ENCODE data around the gene MYO15A.

The MYO15A gene

DNA sequence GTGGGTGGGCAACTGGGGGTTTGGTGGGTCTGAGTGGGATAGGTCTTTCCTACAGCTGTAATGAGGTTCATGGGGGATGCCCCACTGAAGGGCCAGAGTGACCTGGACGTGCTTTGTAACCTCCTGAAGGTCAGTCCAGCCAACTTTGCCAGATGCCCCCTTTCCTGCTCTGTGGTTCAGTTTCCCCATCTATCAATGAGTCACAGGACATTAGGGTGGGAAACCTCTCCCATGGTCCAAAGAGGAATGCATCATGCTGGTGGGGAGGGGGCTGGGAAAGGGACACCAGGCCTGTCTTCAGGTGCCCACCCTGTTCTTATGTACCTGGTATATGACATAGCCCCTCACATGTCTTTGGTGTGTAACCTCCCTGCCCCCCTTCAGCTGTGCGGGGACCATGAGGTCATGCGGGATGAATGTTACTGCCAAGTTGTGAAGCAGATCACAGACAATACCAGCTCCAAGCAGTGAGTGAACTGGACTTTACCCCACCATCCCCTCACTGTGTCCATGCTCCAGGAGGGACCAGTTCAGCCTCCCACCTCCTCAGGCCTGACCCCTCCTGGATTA, 51.1 kb downstream of the MYO15A start:
- no peak for DNase-seq

GRCh38 chr17:18160128-18160856, 51.7 kb downstream of the MYO15A start:
- no peak for DNase-seq

DNA sequence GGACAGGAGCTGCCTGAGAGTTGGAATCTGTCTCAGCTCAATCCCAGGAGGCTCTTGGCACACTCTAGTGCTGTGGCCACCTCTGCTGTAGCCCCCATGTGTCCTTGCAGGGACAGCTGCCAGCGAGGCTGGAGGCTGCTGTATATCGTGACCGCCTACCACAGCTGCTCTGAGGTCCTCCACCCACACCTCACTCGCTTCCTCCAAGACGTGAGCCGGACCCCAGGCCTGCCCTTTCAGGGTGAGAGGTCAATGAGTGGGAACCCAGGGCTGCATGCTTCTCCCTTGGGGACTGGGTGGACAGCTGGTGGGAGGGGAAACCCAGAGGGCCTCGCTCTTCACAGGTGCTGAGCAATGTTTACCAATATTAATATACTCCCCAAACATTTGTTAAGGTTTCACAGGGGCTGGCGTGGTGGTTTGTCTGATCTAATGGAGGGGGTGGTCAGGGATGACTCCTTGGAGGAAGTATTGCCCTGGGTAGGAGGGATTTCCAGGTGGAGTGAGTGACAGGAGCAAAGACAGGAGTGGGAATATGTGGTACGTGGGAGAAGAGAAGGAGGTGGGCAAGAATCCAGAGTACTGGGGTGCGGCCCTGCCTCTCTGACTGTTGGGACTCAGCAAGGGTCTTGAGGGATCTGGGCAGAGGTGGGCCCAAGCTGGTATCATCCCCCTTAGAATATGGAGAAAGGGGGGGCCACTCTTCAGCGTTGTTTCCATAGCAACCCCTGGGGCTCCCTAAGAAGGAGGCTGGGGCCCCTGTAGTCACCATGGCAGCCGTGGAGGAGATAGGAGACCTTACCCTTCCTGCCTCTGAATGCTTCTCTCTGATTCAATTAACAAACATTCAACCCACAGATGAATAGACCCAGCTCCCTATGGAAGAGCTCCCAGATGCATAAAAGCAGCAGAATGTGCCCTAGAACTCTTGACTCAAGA, 52.9 kb downstream of the MYO15A start:
- DNase-seq, result no peak

DNA sequence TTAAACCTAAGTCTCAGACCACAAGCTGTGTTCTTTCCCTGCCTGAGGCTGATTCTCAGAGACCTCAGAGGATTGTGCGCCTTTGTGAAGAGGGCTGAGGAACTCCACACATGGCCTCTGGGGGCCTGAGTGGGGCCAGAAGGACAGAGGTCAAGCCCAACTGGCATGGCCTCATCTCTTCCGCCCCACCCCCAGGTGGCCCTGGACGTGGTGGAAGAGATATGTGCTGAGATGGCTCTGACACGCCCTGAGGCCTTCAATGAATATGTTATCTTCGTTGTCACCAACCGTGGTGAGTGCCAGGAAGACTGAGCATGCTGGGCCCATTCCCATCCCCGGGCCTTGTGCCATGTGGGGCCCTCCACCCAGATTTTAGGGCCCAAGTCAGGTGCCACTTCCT, 55.0 kb downstream of the MYO15A start:
- DNase-seq, result no peak

DNA sequence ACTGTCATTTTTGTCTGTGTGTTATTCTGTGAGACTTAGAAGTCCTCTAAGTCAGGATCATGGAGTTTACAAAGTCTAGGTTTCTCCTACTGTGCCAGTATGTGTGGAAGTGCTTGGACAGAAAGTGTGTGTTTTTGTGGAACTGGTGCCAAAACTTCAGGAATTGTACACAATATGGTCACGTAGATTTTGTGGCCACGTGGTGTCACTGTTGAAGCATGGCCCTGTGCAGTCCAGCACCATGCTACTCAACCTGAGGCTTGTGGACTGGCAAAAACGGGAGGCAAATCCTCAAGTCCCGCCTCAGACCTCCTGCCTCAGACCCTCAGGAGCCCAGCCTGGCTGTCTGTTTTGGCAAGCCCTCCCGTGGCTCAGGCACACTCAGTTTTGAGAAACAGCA, 58.3 kb downstream of the MYO15A start:
- no peak for DNase-seq

GRCh38 chr17:18167421-18167820, 58.9 kb downstream of the MYO15A start:
- no peak for DNase-seq

DNA sequence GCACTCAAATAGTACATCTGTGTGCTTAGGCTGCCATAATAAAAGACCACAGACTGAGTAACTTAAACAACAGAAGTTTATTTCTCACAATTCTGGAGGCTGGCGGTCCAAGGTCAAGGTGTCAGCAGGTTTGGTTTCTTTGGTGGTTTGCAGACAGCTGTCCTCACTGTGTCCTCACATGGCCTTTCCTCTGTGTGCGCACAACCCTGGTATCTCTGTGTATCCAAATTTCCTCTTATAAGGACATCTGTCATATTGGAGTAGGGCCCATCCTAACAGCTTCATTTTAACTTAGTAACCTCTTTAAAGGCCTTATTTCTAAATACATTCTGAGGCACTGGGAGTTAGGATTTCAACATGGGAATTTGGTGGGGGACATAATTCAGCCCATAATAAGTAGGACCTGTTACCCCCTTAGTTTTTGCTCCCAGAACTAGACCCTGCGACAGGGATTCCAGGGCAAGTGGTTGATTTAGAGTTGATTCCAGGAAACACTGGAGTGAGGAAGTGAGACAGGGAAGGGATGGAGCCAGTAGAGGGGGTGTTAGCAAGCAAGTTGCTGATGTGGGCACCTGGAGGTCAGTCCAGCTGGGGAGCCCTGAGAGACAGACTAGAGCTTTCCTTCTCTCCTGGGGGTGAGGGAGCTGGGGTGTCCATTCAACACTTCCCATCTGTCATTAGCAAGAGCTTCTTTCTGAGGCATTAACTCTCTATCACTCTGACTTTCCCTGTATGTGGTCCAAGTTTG, 64.1 kb downstream of the MYO15A start:
- no peak for DNase-seq

- DNase-seq, result no peak
These were observed 65.2 kb downstream of the MYO15A start for GRCh38 chr17:18173740-18174139.

GRCh38 chr17:18176176-18176575, 67.6 kb downstream of the MYO15A start:
- no peak for DNase-seq

- no peak for DNase-seq
These were observed 68.6 kb downstream of the MYO15A start for GRCh38 chr17:18177133-18177532.

DNA sequence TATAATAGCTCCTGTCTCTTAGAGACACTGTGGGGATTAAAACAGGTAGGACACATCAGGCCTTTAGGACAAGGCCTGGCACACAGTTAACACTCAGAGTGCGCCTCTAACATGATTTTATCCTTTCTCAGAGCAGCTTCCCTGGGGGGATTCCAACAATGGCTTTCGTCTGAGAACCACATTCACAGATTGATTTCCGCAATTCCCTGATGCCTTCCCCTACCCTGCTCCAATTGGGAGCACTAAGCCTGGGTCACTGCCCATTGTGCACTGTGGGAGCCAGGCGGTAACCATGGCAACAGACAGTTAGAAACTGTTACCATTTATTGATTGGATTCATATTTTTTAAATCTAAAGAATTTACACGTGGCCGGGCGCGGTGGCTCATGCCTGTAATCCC, 69.2 kb downstream of the MYO15A start:
- no peak for DNase-seq

DNA sequence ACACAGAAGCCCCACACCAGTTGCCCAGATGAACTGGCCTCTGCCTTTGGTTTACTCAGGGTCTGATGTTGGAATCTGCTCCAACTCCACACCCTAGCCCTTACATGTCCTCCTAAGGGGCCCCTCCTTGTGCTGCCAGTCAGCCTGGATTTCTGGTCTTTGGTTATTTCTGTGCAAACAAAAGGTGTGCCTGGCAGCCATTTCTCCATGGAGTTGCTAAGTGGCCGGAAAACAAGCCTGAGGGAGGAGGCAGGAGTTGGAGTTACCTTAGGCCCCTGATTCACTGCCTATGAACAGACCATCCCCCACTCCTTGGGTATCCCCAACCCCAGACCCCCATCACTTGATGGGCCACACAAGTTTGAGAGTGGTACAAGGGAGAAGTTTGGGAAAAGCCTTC, 70.6 kb downstream of the MYO15A start:
- DNase-seq, result no peak

DNA sequence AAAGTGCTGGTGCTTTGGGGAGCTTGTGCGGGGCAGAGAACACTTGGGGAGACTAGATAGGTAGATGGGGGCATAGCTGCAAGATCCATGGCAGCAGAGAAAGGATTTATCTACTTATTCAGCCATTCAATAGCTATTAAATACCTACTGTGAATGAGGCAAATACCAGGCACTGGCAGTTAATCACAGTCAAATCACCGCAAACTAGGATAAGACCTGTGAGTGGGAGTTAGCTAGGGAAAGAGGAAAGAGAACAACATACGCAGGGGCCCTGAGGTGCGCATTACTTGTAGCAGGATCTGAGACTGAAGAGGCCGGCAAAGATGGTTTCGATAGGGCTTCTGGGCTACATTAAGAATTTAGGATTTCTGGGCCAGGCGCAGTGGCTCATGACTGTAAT, 71.2 kb downstream of the MYO15A start:
- DNase-seq, result no peak

DNA sequence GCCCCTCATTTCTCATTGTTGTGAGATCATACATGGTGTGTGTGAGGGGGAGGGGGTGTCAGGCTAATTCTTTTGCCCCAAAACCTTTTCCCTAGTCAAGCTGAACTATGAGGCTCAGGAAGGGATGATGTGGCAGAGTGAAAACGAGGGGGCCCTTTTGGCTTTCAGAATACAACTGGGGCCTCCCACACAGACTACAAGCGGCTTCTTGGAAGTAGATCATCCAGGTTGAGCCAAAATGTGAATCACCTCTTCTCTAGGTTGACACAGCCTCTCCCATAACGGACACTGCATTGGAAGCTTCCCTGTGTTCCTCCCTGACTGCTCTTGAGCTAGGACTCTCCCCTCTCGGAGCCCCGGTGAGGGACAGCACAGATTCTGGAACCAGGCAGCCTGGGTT, 72.8 kb downstream of the MYO15A start:
- DNase-seq, result no peak

DNA sequence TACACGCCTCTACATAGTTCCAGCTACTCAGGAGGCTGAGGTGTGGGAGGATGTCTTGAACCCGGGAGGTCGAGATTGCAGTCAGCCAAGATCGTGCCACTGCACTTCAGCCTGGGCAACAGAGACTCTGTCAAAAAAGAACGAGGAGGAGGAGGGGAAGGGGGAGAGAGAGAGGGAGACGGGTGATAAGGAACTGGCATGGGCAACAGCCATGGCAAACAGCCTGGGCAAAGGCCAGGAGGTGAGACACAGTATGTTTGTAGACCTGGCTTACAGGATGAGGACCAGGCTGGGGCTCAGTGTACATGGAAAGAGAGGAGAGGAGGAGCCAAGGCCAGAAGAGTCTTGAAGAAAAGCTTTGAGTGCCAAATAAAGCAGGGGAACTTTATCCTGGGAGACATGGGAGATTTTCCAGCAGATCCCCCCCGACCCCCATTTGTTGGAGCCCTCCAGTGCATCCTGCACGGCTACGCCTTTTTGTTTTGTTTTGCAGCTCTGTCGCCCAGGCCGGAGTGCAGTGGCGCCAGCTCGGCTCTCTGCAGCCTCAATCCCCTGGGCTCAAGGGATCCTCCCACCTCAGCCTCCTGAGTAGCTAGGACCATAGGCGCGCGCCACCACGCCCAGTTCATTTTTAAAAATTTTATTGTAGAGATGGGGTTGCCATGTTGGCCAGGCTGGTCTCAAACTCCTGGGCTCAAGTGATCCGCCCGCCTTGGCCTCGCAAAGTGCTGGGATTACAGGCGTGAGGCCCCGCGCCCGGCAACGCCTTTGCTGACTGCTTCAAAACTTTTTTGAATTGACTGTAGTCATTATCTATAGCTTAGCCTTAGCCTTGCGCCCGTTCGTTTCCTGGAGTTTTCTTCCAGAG, 73.8 kb downstream of the MYO15A start:
- no peak for DNase-seq

DNA sequence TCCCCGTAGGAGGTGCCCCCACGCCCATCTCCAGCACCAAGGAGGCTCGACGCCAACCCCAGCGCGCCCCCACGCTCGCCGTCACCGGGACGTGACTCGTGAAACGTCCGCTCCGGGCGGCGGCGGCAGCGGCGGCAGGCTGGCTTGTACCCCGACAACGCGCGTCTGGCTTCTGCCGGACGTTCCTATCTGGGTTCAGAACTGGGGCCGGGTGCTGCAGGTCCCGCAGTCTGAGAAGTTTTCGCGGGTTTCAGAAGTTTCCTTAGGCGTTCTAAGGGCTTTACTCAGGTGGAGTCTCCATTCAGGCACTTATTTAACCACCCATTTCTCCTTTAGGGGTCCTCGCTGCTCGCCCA, 74.4 kb downstream of the MYO15A start:
- peak in 5 of 6 experiments; percentile 66 to 92 (median 83) for DNase-seq

DNA sequence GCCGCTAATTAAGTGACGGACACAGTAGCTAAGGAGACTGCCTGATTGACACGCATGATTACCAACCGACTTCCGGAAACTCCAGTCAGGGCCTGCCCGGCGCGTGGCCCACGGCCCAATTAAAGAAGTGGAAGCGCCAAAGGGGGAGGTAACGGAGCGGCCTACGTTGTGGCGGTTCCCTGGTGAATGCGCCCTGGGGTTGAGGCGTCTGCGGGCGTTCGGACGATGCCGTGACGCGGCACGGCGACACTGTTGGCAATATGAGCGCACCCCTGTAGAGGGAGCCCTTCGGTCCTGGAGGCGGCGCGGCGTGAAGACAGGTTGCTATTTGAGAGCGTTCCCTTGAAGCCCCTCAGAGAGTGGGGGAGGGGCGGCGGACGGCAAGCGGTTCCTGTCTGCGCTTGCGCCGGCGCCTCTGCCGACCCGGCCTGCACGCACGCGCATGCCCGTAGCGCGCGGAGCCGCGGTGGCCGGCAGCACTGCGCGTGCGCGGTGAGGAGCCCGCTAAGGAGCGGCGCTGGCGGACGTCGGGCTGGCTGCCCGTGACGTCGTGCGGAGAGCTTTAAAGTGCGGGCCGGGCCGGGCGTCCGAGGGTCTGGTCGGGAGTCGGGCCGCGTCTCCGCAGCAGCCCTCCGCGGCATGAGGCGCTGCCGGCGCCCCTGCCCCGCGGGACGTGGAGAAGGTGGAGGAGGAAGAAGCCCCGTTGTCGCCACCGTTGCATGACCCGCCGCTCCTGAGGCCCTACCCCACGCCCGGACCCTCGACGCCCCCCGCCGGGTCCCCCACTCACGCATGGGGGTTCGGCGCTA, 75.0 kb downstream of the MYO15A start, which contains the start of gene ALKBH5:
TSS of gene ALKBH5 (plus strand) at position 495 of the 809 bp plus-strand sequence. CDS start 416 bp downstream, outside the sequence.
- DNase-seq, result peak; percentile 97 to 100 (median 100)

DNA sequence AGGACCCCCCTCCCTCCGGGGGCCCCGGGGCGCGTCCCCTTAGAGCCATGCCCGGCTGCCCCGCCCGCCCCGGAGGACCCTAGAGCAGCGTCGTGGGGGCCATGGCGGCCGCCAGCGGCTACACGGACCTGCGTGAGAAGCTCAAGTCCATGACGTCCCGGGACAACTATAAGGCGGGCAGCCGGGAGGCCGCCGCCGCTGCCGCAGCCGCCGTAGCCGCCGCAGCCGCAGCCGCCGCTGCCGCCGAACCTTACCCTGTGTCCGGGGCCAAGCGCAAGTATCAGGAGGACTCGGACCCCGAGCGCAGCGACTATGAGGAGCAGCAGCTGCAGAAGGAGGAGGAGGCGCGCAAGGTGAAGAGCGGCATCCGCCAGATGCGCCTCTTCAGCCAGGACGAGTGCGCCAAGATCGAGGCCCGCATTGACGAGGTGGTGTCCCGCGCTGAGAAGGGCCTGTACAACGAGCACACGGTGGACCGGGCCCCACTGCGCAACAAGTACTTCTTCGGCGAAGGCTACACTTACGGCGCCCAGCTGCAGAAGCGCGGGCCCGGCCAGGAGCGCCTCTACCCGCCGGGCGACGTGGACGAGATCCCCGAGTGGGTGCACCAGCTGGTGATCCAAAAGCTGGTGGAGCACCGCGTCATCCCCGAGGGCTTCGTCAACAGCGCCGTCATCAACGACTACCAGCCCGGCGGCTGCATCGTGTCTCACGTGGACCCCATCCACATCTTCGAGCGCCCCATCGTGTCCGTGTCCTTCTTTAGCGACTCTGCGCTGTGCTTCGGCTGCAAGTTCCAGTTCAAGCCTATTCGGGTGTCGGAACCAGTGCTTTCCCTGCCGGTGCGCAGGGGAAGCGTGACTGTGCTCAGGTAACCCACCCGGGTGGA, 75.8 kb downstream of the MYO15A start:
- DNase-seq, result peak; percentile 69 to 81 (median 75)

DNA sequence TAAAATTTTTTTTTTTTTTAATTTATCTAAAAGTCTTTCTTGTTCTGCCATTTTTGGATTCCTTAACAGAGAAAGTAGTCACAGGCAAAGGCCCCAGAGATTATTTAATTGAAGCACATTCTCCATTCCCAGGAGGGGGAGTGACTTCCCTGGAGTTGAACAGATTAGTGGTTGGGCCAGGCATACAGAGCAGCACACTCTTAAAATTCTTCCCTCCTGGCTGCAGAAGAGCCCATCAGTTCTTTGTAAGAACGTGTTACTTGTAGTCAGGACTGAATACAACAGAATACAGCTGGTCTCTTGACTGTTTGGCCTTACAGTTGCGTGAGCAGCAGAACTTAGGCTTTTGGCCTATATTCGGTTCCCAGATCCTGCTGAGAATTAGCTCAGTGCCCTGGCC, 76.8 kb downstream of the MYO15A start:
- DNase-seq, result no peak

Measured in stimulated activated naive CD4-positive, alpha-beta T cell (primary cell).